Astrocyte of the cerebellum (primary cell): ENCODE data around the gene AGPAT4.

Experiments
- DNase-seq: peaks from one replicate; pipeline ENCODE4 v3.0.0-alpha.2; 2011; ENCODE audit warnings: low read depth
- H3K4me3 ChIP-seq: 2 replicates; pipeline ENCODE4 v1.5.1; 2011; ENCODE audit warnings: mild to moderate bottlenecking, low read depth, low read length, moderate library complexity
- CTCF ChIP-seq: IDR thresholded peaks from 2 replicates; pipeline ENCODE4 v1.5.1; 2012; ENCODE audit warnings: low read length, low read depth, moderate library complexity, mild to moderate bottlenecking; ENCODE audit errors: missing control alignments
- in situ Hi-C: cut with HindIII; loops from 2 replicates; pipeline ENCODE4 v1.10.0; 2017; ENCODE audit warnings: low sequenced_read_pairs

Gene AGPAT4

GRCh38 chr6:161082215-161082614 is 191.6 kb downstream of the AGPAT4 start:
- no peak overlapping the region for H3K4me3 ChIP-seq
- TF ChIP-seq CTCF, result no peak
- in situ Hi-C loops, result no loop called here
- no peak for DNase-seq

- no peak for DNase-seq
- TF ChIP-seq CTCF, result no peak
- no peak overlapping the region for H3K4me3 ChIP-seq
- in situ Hi-C loops, result no loop called here
Observed at GRCh38 chr6:161080263-161080970, 193.4 kb downstream of the AGPAT4 start.
